Endothelial cell of umbilical vein (primary cell): ENCODE data around the gene UGT1A9. TPM values are rescaled to one million over a fixed set of nuclear protein-coding genes. Genes with fewer than 3 reads are reported as not detected.

ENCODE experiments used
- Bru-seq: library from RNA; stranded (reverse); fragments of 400-500 nt; gene quantifications from one replicate; lab custom pipeline; 2021; lab: Mats Ljungman, UMichigan
- BruChase-seq, 2 experiments: library from RNA; stranded (reverse); fragments of 400-500 nt; gene quantifications; one replicate each; lab custom pipeline; 2021; lab: Mats Ljungman, UMichigan
- BruUV-seq: library from RNA; stranded (reverse); fragments of 400-500 nt; replicated peaks from 2 replicates; lab custom pipeline; 2021; lab: Mats Ljungman, UMichigan
- CTCF ChIA-PET: fragments of 300-600, 350-600 bp; sonication (Branson Sonifier 250); formaldehyde crosslinking; loops from one replicate; lab custom pipeline; 2021; ENCODE audit warnings: antibody characterized with exemption, inconsistent platforms; lab: Charles Lee
- POLR2A ChIA-PET: fragments of 300-600, 350-600 bp; sonication (Branson Sonifier 250); formaldehyde crosslinking; loops from one replicate; lab custom pipeline; 2021; ENCODE audit warnings: antibody characterized with exemption, inconsistent platforms; lab: Charles Lee
- DNase-seq: peaks from one replicate; pipeline ENCODE4 v3.0.0-alpha.2; 2011; ENCODE audit warnings: low read depth, low spot score
- FAIRE-seq: peaks from 2 replicates; lab custom pipeline; 2011; peaks lifted over from hg19 to GRCh38; lab: Jason Lieb, UNC
- H2AFZ ChIP-seq: 2 replicates; pipeline ENCODE4 v1.6.0; 2012; ENCODE audit warnings: low read depth, low read length, control low read depth, inconsistent platforms
- H3K27ac ChIP-seq: 2 replicates; pipeline ENCODE4 v1.5.1; 2011; ENCODE audit warnings: low read depth, mild to moderate bottlenecking, control low read depth, low read length, moderate library complexity; ENCODE audit not compliant: insufficient read depth
- H3K27me3 ChIP-seq, 2 experiments: 2 replicates each; pipeline versions ENCODE4 v1.6.0 to v1.6.1; 2011; ENCODE audit warnings: low read length in 2 of 2, mixed read lengths in 1 of 2; ENCODE audit not compliant: control insufficient read depth in 2 of 2, insufficient read depth in 2 of 2
- H3K36me3 ChIP-seq, 2 experiments: 2 replicates in 1 of 2; 3 replicates in 1 of 2; pipeline ENCODE4 v1.5.1; 2011; ENCODE audit warnings: low read length in 2 of 2, mild to moderate bottlenecking in 1 of 2, moderate library complexity in 1 of 2; ENCODE audit not compliant: control insufficient read depth in 2 of 2, insufficient read depth in 2 of 2; ENCODE audit errors: extremely low read depth in 1 of 2
- H3K4me1 ChIP-seq: 3 replicates; pipeline ENCODE4 v1.5.1; 2011; ENCODE audit warnings: mild to moderate bottlenecking, low read length; ENCODE audit not compliant: control insufficient read depth, insufficient read depth; ENCODE audit errors: extremely low read depth
- H3K4me2 ChIP-seq: 2 replicates; pipeline ENCODE4 v1.6.1; 2011; ENCODE audit warnings: low read length, control low read depth, mixed read lengths; ENCODE audit not compliant: insufficient read depth
- H3K4me3 ChIP-seq, 3 experiments: fragments of 200-600 bp in 1 of 3; sonication (generic), shearing (Covaris generic) in 1 of 3; replicated peaks in 1 of 3; 2 replicates each; pipeline ENCODE4 v1.5.1; 2011 to 2016; ENCODE audit warnings: control low read depth in 3 of 3, low read length in 3 of 3, mild to moderate bottlenecking in 2 of 3, inconsistent platforms in 1 of 3, low read depth in 1 of 3, moderate library complexity in 1 of 3; ENCODE audit not compliant: insufficient read depth in 1 of 3
- H3K79me2 ChIP-seq: 2 replicates; pipeline ENCODE4 v1.6.0; 2012; ENCODE audit warnings: low read length, inconsistent platforms; ENCODE audit not compliant: control insufficient read depth, insufficient read depth
- H3K9ac ChIP-seq: replicated peaks from 2 replicates; pipeline ENCODE3; 2011; ENCODE audit warnings: low read length, control low read depth; ENCODE audit not compliant: insufficient read depth; ENCODE audit errors: extremely low read depth
- H3K9me1 ChIP-seq: replicated peaks from 3 replicates; pipeline ENCODE4 v1.6.0; 2011; ENCODE audit warnings: mild to moderate bottlenecking, low read length; ENCODE audit not compliant: control insufficient read depth, insufficient read depth; ENCODE audit errors: extremely low read depth
- H3K9me3 ChIP-seq: replicated peaks from 2 replicates; pipeline ENCODE4 v1.5.1; 2012; ENCODE audit warnings: low read length, inconsistent platforms; ENCODE audit not compliant: control insufficient read depth, insufficient read depth
- H4K20me1 ChIP-seq: replicated peaks from 2 replicates; pipeline ENCODE3; 2011; ENCODE audit warnings: mild to moderate bottlenecking, low read length; ENCODE audit not compliant: control insufficient read depth, insufficient read depth; ENCODE audit errors: extremely low read depth
- CTCF ChIP-seq, 2 donors: IDR thresholded peaks; 1 replicate in 1 of 2; 2 replicates in 1 of 2; pipeline ENCODE4 v1.5.1; 2011; ENCODE audit warnings: low read length in 2 of 2, mild to moderate bottlenecking in 2 of 2, moderate library complexity in 2 of 2, control low read depth in 1 of 2, inconsistent platforms in 1 of 2, low read depth in 1 of 2; ENCODE audit not compliant: insufficient read depth in 1 of 2; ENCODE audit errors: extremely low read depth in 1 of 2
- EZH2 ChIP-seq: IDR thresholded peaks from 2 replicates; pipeline ENCODE4 v1.6.1; 2012; ENCODE audit warnings: borderline replicate concordance, low read depth, mild to moderate bottlenecking, moderate library complexity, low read length, inconsistent platforms; ENCODE audit not compliant: severe bottlenecking
- FOS ChIP-seq: IDR thresholded peaks from 2 replicates; pipeline ENCODE4 v1.6.1; 2011; ENCODE audit warnings: mild to moderate bottlenecking, low read length, moderate library complexity, borderline replicate concordance; ENCODE audit not compliant: insufficient read depth
- GATA2 ChIP-seq: IDR thresholded peaks from 2 replicates; pipeline ENCODE4 v1.7.0; 2011; ENCODE audit warnings: low read depth, mild to moderate bottlenecking, moderate library complexity, mixed read lengths, low read length; ENCODE audit not compliant: insufficient read length, insufficient read depth
- JUN ChIP-seq: IDR thresholded peaks from 2 replicates; pipeline ENCODE4 v1.6.1; 2011; ENCODE audit warnings: borderline replicate concordance, low read depth; ENCODE audit not compliant: insufficient read length, insufficient read depth
- MAX ChIP-seq: IDR thresholded peaks from 2 replicates; pipeline ENCODE4 v1.6.1; 2011; ENCODE audit not compliant: insufficient read depth, insufficient read length
- MYC ChIP-seq: IDR thresholded peaks from one replicate; pipeline ENCODE4 v1.6.1; 2011; ENCODE audit warnings: mild to moderate bottlenecking, low read depth, low read length
- POLR2A ChIP-seq: IDR thresholded peaks from 2 replicates; pipeline ENCODE4 v1.6.1; 2012; ENCODE audit warnings: low read depth, mild to moderate bottlenecking, control low read depth, low read length
- POLR2AphosphoS5 ChIP-seq: IDR thresholded peaks from 2 replicates; pipeline ENCODE4 v1.6.1; 2012; ENCODE audit warnings: low read depth, mild to moderate bottlenecking, control low read depth, low read length, moderate library complexity; ENCODE audit not compliant: insufficient read depth
- dilution Hi-C: fragments of 300-500 bp; cut with MboI; formaldehyde crosslinking; loops from one replicate; pipeline ENCODE4 v1.15.0; 2019; ENCODE audit warnings: low sequenced_read_pairs; ENCODE audit not compliant: extremely low pct_ligation_motif_present
- intact Hi-C: fragments of 100-400 bp; cut with micrococcal nuclease; formaldehyde crosslinking; loops from one replicate; pipeline ENCODE4 v1.10.0; 2022
- long read RNA-seq: library from polyadenylated mRNA; stranded (forward); transcript quantifications from one replicate; pipeline ENCODE4 v2.0.0, GENCODE V29; 2021
- polyA minus RNA-seq, 3 experiments: library from RNA; depleted of rRNA, polyadenylated mRNA; stranded (reverse); fragments of >200 nt; gene quantifications; 1 replicate in 1 of 3; 2 replicates in 2 of 3; pipeline ENCODE4 v1.2.3, GENCODE V29; 2011
- polyA plus RNA-seq, 4 experiments: library from polyadenylated mRNA; depleted of rRNA in 3 of 4; stranded (reverse) in 3 of 4; unstranded in 1 of 4; fragments of >200 nt; gene quantifications; 2 replicates each; pipeline versions ENCODE4 v1.2.1 to v1.2.3, GENCODE V29; 2011 to 2012; ENCODE audit warnings: missing spikeins in 1 of 4
- total RNA-seq: library from RNA; stranded (reverse); gene quantifications from 2 replicates; pipeline ENCODE4 v1.2.3, GENCODE V29; 2021

The UGT1A9 gene
- total RNA-seq (not detected in 2 replicates), polyA plus RNA-seq (not detected in 2 replicates), polyA minus RNA-seq (not detected in 2 replicates), Bru-seq, nascent RNA (not detected), BruChase-seq, experiment 1, labeled RNA remaining after a 6-hour chase (not detected), BruChase-seq, experiment 2, labeled RNA remaining after a 2-hour chase (not detected)
- not detected in 2 replicates for polyA plus RNA-seq (2011; cell fraction: cytosol; rRNA removed)
- not detected in 2 replicates for polyA plus RNA-seq (2011; cell fraction: nucleus; rRNA removed)
- not detected in 2 replicates for polyA plus RNA-seq (2012)
- polyA minus RNA-seq (2011; cell fraction: cytosol; rRNA and poly(A)+ RNA removed) = not detected
- polyA minus RNA-seq (2011; cell fraction: nucleus; rRNA and poly(A)+ RNA removed) = not detected in 2 replicates
- long read RNA-seq = 0 reads

GRCh38 chr2:233671290-233672161, at the start of gene UGT1A9:
TSS of gene UGT1A9 (plus strand) at chr2:233671898. CDS start at chr2:233671935, 37 bp downstream.
- ChIA-PET POLR2A (no interaction called here), CTCF (no interaction called here)
- Histone ChIP-seq H3K9ac (no peak within 1 kb of the TSS), H2AFZ (no peak within 1 kb of the TSS), H3K4me3 (no peak within 1 kb of the TSS), H3K79me2 (no peaks in the 10 kb centered on the region), H3K36me3 (no peaks in the 10 kb centered on the region), H3K9me3 (no peaks in the 10 kb centered on the region), H3K27me3 (no peaks in the 10 kb centered on the region), H4K20me1 (no peaks in the 10 kb centered on the region), H3K27ac (no peak within 1 kb of the TSS), H3K9me1 (no peaks in the 10 kb centered on the region), H3K4me1 (no peaks in the 10 kb centered on the region), H3K4me2 (no peak within 1 kb of the TSS)
- intact Hi-C loops (no loop called here), dilution Hi-C loops (no loop called here)
- no TSS peak for BruUV-seq
- DNase-seq = no peak
- TF ChIP-seq EZH2 (no peak), POLR2A (no peak), JUN (no peak), MAX (no peak), GATA2 (no peak), CTCF (IDR thresholded peaks at IDR 0.05; ENCODE audit: extremely low read depth in 1 of 2, insufficient read depth in 1 of 2, low read depth in 1 of 2, low read length in 2 of 2) (no peak), POLR2AphosphoS5 (no peak), MYC (no peak), FOS (no peak)
- no peak for FAIRE-seq
